Stimulated activated CD8-positive, alpha-beta memory T cell treated with anti-CD3 and anti-CD28 coated beads, Interleukin-7, amount 100 ng/mL, for 4 hours (primary cell): ENCODE data around the gene CDKN2D.

Experiments used
- DNase-seq, 2 donors: peaks; one replicate each; pipeline ENCODE4 v3.0.0-alpha.2; 2020; ENCODE audit warnings: low read depth in 2 of 2

Gene CDKN2D

GRCh38 chr19:10568826-10569651 lies at the start of gene CDKN2D:
CDKN2D (minus strand) TSS chr19:10568979; CDS start chr19:10568653, 326 bp downstream.
- peak; percentile 99 to 100 for DNase-seq

GRCh38 chr19:10617409-10618121 lies 48.8 kb upstream of the CDKN2D start:
- DNase-seq = no peak

GRCh38 chr19:10615429-10616023 lies 46.7 kb upstream of the CDKN2D start:
- DNase-seq = no peak

DNA sequence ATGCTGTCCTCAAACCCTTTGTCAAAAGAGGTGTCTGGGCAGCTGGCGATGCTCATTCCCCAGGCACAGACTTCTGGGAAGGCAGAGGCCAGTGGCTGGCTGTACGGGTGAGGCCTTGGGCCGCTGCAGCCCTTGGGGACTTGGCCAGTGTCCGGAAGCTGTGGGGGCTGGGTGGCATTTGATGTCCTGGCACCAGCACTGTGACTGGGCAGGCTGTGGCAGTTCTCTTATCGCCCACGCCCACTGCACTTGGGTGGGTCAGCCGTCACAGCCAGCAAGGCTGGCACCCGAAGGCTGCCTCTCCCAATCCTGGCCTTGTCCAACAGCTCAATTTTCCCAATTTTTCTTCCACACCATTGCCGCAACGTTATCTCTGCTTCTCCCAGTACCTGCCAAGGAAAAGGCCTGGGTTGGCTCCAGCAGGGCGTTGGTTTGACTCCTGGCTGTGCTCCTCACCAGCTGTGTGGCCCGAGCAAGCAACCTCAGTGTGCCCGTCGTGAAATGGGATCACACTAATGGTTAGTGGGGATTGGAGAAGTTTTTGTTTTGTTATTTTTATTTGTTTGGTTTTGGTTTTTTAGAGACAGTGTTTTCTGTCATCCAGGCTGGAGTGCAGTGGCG lies 43.8 kb upstream of the CDKN2D start:
- DNase-seq = no peak

DNA sequence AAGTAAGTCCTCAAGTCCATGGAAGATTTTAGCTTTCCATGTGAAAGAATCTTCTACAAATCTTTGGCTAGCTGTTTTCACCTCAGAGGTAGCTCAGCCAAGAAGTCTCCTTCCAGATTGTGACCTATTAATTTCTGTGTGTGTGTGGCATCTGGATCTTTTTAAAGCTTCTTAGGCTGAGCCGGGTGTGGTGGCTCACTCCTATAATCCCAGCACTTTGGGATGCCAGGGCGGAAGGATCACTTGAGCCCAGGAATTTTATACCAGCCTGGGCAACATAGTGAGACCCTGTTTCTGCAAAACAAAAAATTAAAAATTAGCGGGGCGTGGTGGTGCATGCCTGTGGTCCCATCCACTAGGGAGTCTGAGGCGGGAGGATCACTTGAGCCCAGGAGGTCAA lies 43.1 kb upstream of the CDKN2D start:
- no peak for DNase-seq

DNA sequence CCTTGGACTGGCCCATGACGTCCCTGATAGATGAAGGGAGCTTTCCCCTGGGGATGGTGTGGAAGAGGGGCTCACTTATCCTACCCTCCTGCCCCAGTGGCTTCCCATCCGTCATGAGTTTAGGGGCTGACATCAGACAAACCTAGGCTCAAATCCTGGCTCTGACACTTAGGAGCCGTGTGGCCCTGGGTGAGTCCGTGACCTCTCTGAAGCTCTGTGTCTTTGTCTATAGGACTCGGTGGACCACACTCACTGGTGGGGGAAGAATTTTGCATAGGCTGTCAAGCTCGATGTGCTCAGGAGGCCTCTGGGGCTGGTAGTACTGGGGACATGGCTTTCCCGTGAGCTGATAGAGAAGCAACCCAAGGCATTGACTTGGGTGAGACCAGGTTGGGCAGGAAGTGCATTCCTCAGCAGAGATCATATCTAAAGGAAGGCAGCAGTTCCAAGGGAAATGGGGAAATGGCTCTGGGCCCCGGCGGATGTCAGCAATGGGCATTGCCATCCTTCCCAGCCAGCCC lies 35.7 kb upstream of the CDKN2D start:
- DNase-seq = no peak

DNA sequence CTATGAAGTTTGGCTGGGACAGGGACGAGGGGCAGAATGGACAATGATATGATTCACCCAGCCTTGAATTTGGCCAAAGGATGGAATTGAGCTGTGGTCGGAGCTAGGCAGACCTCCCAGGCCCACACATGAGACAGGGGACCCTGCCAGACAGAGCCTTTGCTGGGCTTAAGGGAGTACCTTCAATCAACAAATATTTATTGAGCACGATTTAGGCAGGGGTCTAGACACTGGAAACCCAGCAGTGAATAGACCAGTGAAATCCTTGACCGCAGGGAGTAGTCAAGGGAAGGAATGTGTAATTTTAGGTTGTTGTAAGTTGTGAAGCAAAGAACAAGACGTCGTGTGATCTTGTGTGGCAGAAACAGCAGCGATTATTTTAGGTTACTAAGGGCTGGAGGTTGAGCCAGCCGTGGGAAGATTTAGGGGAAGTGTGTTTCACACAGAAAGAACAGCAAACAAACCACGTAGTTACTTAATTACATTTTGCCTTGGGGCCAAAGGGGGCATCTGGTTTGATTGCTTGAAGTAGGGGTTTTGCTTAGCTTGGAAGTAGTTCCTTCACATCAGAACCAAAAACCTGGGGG lies 35.2 kb upstream of the CDKN2D start:
- peak in 1 of 2 donors; percentile 13 for DNase-seq

- peak; percentile 72 to 78 for DNase-seq
Observed at GRCh38 chr19:10603084-10603872, 34.5 kb upstream of the CDKN2D start.

GRCh38 chr19:10602330-10603083 lies 33.7 kb upstream of the CDKN2D start:
- peak; percentile 75 to 85 for DNase-seq

GRCh38 chr19:10601999-10602329 lies 33.2 kb upstream of the CDKN2D start:
- DNase-seq = no peak

- no peak for DNase-seq
Observed at GRCh38 chr19:10600149-10600548, 31.4 kb upstream of the CDKN2D start.

- DNase-seq = no peak
Observed at GRCh38 chr19:10593820-10594637, 25.2 kb upstream of the CDKN2D start.

DNA sequence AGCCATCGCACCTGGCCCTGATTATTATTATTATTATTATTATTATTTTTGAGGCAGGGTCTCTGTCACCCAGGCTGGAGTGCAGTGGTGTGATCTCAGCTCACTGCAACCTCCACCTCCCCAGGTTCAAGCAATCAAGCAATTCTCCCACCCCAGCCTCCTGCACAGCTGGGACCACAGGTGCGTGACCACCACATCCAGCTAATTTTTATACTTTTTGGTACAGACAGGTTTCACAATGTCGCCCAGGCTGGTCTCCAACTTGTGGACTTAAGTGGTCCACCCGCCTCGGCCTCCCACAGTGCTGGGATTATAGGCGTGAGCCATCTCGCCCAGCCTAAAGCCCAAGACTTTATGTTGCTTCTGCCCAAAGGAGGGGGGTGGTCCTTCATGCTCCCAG lies 24.4 kb upstream of the CDKN2D start:
- no peak for DNase-seq

- DNase-seq = no peak
Observed at GRCh38 chr19:10587839-10588150, 19.0 kb upstream of the CDKN2D start.

GRCh38 chr19:10587022-10587838 lies 18.5 kb upstream of the CDKN2D start, which contains the start of gene AP1M2:
AP1M2 (minus strand) TSS chr19:10587312; CDS start chr19:10587231, 81 bp downstream.
- no peak for DNase-seq

DNA sequence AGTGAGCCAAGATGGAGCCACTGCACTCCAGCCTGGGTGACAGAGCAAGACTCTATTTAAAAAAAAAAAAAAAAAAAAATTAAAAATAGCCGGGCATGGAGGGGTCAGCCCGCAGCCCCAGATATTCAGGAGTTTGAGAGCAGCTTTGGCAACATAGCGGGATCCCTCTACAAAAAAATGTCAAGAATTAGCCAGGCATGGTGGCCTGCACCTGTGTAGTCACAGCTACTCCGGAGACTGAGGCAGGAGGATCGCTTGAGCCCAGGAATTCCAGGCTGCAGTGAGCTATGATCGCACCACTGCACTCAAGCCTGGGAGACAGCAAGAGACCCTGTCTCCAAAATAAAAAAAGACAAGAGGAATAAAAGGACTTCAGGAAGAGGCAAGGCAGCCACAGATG lies 17.6 kb upstream of the CDKN2D start:
- DNase-seq = no peak

DNA sequence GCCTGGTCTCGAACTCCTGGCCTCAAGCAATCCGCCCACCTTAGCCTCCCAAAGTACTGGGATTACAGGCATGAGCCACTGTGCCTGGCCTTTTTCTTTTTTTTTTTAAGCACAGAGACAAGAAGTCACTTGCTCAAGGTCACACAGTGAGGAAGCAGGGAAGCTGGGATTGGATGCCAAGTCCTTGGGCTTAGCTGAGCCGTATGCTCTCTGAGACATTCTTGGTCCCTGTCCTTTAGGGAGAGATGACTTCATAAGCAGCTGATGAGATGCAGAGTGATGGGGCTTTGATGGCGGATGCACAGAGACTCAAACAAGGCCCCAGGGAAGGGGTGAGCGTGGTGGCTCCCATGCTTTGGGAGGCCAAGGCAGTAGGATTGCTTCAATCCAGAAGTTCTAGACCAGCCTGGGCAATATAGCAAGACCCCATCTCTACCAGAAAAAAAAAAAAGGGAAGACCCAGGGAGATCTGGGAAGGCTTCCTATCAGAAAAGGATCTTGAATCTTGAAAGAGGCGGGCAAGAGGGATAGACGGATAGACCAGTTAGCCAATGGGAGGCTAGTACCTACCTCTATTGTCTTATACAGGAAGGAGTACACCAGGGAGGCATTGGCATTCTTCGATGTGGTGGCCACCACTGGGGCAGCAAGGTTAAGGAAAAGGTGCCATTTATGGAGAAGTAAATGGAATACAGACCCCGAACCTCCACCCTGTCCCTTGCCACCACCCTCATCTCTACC lies 14.4 kb upstream of the CDKN2D start:
- DNase-seq = no peak

- no peak for DNase-seq
Observed at GRCh38 chr19:10582091-10582490, 13.3 kb upstream of the CDKN2D start.
